Transverse colon (tissue), 4 donors: ENCODE data around the gene LEFTY1. TPM values are rescaled to one million over a fixed set of nuclear protein-coding genes. Genes with fewer than 3 reads are reported as not detected.

Experiments used
- DNase-seq: peaks from one replicate; pipeline ENCODE4 v3.0.0-alpha.2; 2019
- H3K27ac ChIP-seq, 4 donors: fragments of 200-600 bp; sonication (generic); 2 replicates each; pipeline ENCODE4 v1.5.1; 2016 to 2018; ENCODE audit warnings: inconsistent platforms in 4 of 4
- H3K27me3 ChIP-seq: fragments of 200-600 bp; sonication (generic); 2 replicates; pipeline ENCODE4 v1.5.1; 2017; ENCODE audit warnings: inconsistent platforms
- H3K36me3 ChIP-seq, 4 donors: fragments of 200-600 bp; sonication (generic); 2 replicates each; pipeline ENCODE4 v1.5.1; 2017 to 2019; ENCODE audit warnings: inconsistent platforms in 4 of 4
- H3K4me1 ChIP-seq, 4 donors: fragments of 200-600 bp; sonication (generic); 2 replicates each; pipeline ENCODE4 v1.5.1; 2017 to 2020; ENCODE audit warnings: inconsistent platforms in 4 of 4
- H3K4me3 ChIP-seq, 4 donors: fragments of 200-600 bp; sonication (generic); 1 replicate in 1 of 4; 2 replicates in 3 of 4; pipeline versions ENCODE4 v1.5.1 to v1.6.1; 2017 to 2019; ENCODE audit warnings: inconsistent platforms in 4 of 4
- H3K9me3 ChIP-seq, 2 donors: fragments of 200-600 bp; sonication (generic); 2 replicates each; pipeline ENCODE4 v1.5.1; 2017 to 2019; ENCODE audit warnings: inconsistent platforms in 2 of 2
- EP300 ChIP-seq: sonication (generic); formaldehyde crosslinking; IDR thresholded peaks from one replicate; pipeline ENCODE4 v1.6.1; 2017; ENCODE audit warnings: antibody characterized with exemption, low read depth
- POLR2A ChIP-seq: fragments of 450-650 bp; IDR thresholded peaks from one replicate; pipeline ENCODE4 v1.6.1; 2016; ENCODE audit warnings: antibody characterized with exemption, mild to moderate bottlenecking, moderate library complexity
- POLR2AphosphoS5 ChIP-seq, 3 donors: sonication (generic); formaldehyde crosslinking; IDR thresholded peaks; one replicate each; pipeline ENCODE4 v1.6.1; 2016; ENCODE audit warnings: antibody characterized with exemption in 3 of 3
- WGBS, 2 donors: methylation state at CpG; one replicate each; pipeline ENCODE4 v1.1.5; 2018; ENCODE audit warnings: low coverage in 1 of 2; 5-methylcytosine and 5-hydroxymethylcytosine counted together
- in situ Hi-C, 4 donors: fragments of 200-750 bp; cut with MboI; loops; one replicate each; pipeline versions ENCODE4 v1.15.0 to v1.15.1; 2017; ENCODE audit warnings: low sequenced_read_pairs in 3 of 4, low pct_ligation_motif_present in 1 of 4, low pct_unique_long_range_greater_than_20kb in 1 of 4
- intact Hi-C: fragments of 100-400 bp; cut with DNase I; formaldehyde crosslinking; loops from one replicate; pipeline ENCODE4 v1.15.1; 2023; ENCODE audit warnings: low total_unique reads
- total RNA-seq, 4 donors: library from RNA; depleted of rRNA; stranded (reverse); fragments of >200 nt; gene quantifications; one replicate each; pipeline ENCODE4 v1.1.0, GENCODE V29; 2016
- TF ChIP-seq, protein P1 (sequence below), 5 experiments: fragments of 200-600 bp in 3 of 5; fragments of 450-650 bp in 2 of 5; sonication (generic) in 3 of 5; IDR thresholded peaks; 1 replicate in 2 of 5; 2 replicates in 3 of 5; pipeline ENCODE4 v1.5.1; 2016 to 2017; ENCODE audit warnings: antibody characterized with exemption in 5 of 5, inconsistent platforms in 3 of 5, mild to moderate bottlenecking in 2 of 5, moderate library complexity in 1 of 5

The LEFTY1 gene
- total RNA-seq, 4 donors from 2014 or later, result 86.0 to 320 (median 214) TPM

DNA sequence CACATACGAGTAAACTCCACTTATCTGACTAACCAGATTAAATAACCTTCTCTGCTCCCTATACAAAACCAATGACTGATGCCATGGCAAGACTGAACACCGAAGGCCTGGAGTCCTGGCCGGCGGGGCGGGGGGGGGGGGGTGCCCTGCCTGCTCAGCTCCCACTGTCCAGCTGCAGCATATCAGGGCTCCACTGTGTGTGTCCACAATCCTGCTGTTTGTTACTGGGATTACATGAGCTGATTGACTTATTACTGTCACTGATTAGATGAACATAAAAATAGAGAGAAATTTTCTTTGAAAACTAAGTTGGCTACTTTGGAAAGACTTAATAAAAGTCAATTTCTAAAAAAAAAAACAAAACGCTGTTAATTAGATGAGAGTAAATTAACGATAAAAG is 31.7 kb downstream of the LEFTY1 start:
- intact Hi-C loops, result no loop called here
- in situ Hi-C loops, result no loop called here
- no peaks in the 10 kb centered on the region for H3K27me3 ChIP-seq
- H3K4me1 ChIP-seq, result peaks cover 0 to 5% (median 0%) of the 10 kb centered on the region in 4 donors
- no peak for TF ChIP-seq POLR2AphosphoS5 (IDR thresholded peaks at IDR 0.05)
- TF ChIP-seq POLR2A, result no peak
- TF ChIP-seq EP300, result no peak
- TF ChIP-seq, protein P1, sequence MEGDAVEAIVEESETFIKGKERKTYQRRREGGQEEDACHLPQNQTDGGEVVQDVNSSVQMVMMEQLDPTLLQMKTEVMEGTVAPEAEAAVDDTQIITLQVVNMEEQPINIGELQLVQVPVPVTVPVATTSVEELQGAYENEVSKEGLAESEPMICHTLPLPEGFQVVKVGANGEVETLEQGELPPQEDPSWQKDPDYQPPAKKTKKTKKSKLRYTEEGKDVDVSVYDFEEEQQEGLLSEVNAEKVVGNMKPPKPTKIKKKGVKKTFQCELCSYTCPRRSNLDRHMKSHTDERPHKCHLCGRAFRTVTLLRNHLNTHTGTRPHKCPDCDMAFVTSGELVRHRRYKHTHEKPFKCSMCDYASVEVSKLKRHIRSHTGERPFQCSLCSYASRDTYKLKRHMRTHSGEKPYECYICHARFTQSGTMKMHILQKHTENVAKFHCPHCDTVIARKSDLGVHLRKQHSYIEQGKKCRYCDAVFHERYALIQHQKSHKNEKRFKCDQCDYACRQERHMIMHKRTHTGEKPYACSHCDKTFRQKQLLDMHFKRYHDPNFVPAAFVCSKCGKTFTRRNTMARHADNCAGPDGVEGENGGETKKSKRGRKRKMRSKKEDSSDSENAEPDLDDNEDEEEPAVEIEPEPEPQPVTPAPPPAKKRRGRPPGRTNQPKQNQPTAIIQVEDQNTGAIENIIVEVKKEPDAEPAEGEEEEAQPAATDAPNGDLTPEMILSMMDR (IDR thresholded peaks at IDR 0.05), result no peak
- no peak for DNase-seq
- H3K9me3 ChIP-seq, result no peaks in the 10 kb centered on the region
- no peak overlapping the region for H3K4me3 ChIP-seq
- no peak overlapping the region for H3K27ac ChIP-seq
- H3K36me3 ChIP-seq, result peaks cover 0 to 55% (median 19%) of the 10 kb centered on the region in 4 donors
- WGBS, 2 donors, result 68 to 72% methylated on average over 2 to 6 of the region's 7 CpGs

DNA sequence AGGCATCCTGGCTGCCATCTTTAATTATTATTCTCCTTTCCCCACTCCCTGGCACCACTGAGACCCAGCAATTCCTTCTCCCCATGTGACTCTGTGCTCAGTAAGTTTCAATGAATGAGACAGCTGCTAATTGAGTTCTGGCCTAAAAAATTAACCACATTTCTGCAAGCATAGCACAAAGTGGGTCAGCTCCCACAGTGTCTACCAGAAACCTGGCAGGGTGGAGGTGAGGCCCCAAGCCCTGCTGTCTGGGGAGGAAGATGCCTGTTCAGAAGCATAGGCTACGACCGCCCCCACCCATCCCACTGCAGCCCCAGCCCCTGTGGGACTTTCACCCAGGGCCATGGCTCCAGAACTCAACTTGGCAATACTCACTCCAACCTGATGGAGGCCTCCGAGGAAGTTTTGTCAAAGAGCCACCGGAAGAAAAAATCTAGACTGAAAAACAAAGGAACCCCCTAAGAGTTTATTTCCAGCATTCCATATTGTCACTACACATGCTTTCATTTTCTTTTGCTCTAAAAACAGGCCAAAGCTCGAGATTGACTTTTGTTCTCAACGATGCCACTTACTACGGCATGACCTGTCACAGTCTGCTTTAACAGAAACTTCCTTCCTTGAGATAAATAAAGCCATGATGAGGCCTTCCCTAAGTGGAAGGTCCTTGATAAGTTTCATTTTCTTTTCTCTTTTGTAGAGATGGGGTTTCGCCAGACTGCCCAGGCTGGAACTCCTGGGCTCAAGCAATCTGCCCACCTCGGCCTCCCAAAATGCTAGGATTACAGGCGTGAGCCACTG is 33.2 kb downstream of the LEFTY1 start:
- Histone ChIP-seq H3K27ac (no peak overlapping the region), H3K9me3 (no peaks in the 10 kb centered on the region), H3K27me3 (no peaks in the 10 kb centered on the region), H3K36me3 (peaks cover 0 to 44% (median 11%) of the 10 kb centered on the region in 4 donors), H3K4me3 (no peak overlapping the region), H3K4me1 (peaks cover 0 to 15% (median 0%) of the 10 kb centered on the region in 4 donors)
- intact Hi-C loops, result no loop called here
- in situ Hi-C loops, result no loop called here
- WGBS, 2 donors, result 64 to 77% methylated on average over 5 to 10 of the region's 10 CpGs
- no peak for DNase-seq
- TF ChIP-seq, protein P1 (IDR thresholded peaks at IDR 0.05), result no peak
- no peak for TF ChIP-seq EP300
- TF ChIP-seq POLR2A, result no peak
- no peak for TF ChIP-seq POLR2AphosphoS5 (IDR thresholded peaks at IDR 0.05)

DNA sequence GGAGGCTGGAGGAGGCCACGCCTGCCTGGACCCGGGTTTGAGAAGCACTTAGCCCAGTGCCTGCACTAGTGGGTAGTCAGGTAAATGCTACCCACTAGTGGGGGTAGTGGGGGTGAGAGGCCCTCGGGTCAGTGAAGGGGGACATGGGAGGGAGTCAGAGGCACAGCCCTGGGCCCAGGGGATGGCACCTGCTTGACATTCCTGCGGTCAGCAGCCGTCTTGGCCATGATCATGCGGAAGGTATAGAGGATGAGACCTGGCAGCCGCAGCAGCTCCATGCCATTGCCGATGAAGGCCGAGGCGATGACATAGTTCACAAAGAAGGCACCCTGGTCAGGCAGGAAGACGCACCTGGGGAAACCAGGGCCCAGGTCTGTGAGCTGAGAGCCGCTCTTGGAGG is 35.5 kb downstream of the LEFTY1 start:
- peaks cover 0 to 30% (median 7%) of the 10 kb centered on the region in 4 donors for H3K36me3 ChIP-seq
- H3K27ac ChIP-seq, result no peak overlapping the region
- H3K9me3 ChIP-seq, result no peaks in the 10 kb centered on the region

More for the DNA sequence above, 35.5 kb downstream of the LEFTY1 start:
- WGBS, 2 donors, result 88 to 90% methylated on average over 7 to 12 of the region's 12 CpGs
- H3K4me3 ChIP-seq, result no peak overlapping the region
- H3K4me1 ChIP-seq, result peaks cover 0 to 22% (median 4%) of the 10 kb centered on the region in 4 donors
- intact Hi-C loops (no loop called here), in situ Hi-C loops (no loop called here)
- H3K27me3 ChIP-seq, result no peaks in the 10 kb centered on the region
- TF ChIP-seq POLR2AphosphoS5 (IDR thresholded peaks at IDR 0.05), result no peak
- no peak for TF ChIP-seq EP300
- no peak for TF ChIP-seq POLR2A
- TF ChIP-seq, protein P1 (IDR thresholded peaks at IDR 0.05), result no peak
- no peak for DNase-seq
